HG02981 (cell line): ENCODE measurements around the gene POU6F2.

Experiments
- ATAC-seq: cut with Tn5 transposase; IDR thresholded peaks from one replicate; pipeline ENCODE4 v1.9.1; 2021; ENCODE audit warnings: mild to moderate bottlenecking, moderate library complexity; ENCODE audit not compliant: unreplicated experiment

Gene POU6F2

GRCh38 chr7:39238234-39238869 lies 260.6 kb downstream of the POU6F2 start:
- no peak for ATAC-seq

- no peak for ATAC-seq
Observed at GRCh38 chr7:39240864-39241263, 263.2 kb downstream of the POU6F2 start.

GRCh38 chr7:39247576-39247975 lies 269.9 kb downstream of the POU6F2 start:
- ATAC-seq, result no peak

- no peak for ATAC-seq
Observed at GRCh38 chr7:39248041-39248691, 270.5 kb downstream of the POU6F2 start.

GRCh38 chr7:39248692-39249090 lies 271.0 kb downstream of the POU6F2 start:
- no peak for ATAC-seq

GRCh38 chr7:39249635-39250152 lies 272.0 kb downstream of the POU6F2 start:
- ATAC-seq, result no peak

- ATAC-seq, result no peak
Observed at GRCh38 chr7:39252916-39253315, 275.2 kb downstream of the POU6F2 start.

- no peak for ATAC-seq
Observed at GRCh38 chr7:39259391-39260003, 281.8 kb downstream of the POU6F2 start.

- ATAC-seq, result no peak
Observed at GRCh38 chr7:39260279-39260844, 282.7 kb downstream of the POU6F2 start.

- no peak for ATAC-seq
Observed at GRCh38 chr7:39261771-39262170, 284.1 kb downstream of the POU6F2 start.

- ATAC-seq, result no peak
Observed at GRCh38 chr7:39265641-39266591, 288.2 kb downstream of the POU6F2 start.

- ATAC-seq, result no peak
Observed at GRCh38 chr7:39269034-39269433, 291.3 kb downstream of the POU6F2 start.

- no peak for ATAC-seq
Observed at GRCh38 chr7:39270018-39270417, 292.3 kb downstream of the POU6F2 start.

- no peak for ATAC-seq
Observed at GRCh38 chr7:39271402-39271801, 293.7 kb downstream of the POU6F2 start.

- no peak for ATAC-seq
Observed at GRCh38 chr7:39272111-39272510, 294.4 kb downstream of the POU6F2 start.

GRCh38 chr7:39272691-39273090 lies 295.0 kb downstream of the POU6F2 start:
- ATAC-seq, result no peak

- ATAC-seq, result no peak
Observed at GRCh38 chr7:39280337-39280736, 302.6 kb downstream of the POU6F2 start.

- no peak for ATAC-seq
Observed at GRCh38 chr7:39285256-39285655, 307.5 kb downstream of the POU6F2 start.

GRCh38 chr7:39288303-39288702 lies 310.6 kb downstream of the POU6F2 start:
- no peak for ATAC-seq

- no peak for ATAC-seq
Observed at GRCh38 chr7:39291628-39292410, 314.1 kb downstream of the POU6F2 start.
